Activated naive CD4-positive, alpha-beta T cell treated with anti-CD3 and anti-CD28 coated beads for 36 hours (primary cell): ENCODE measurements around the gene KLHL3. TPM values are rescaled to one million over a fixed set of nuclear protein-coding genes. Genes with fewer than 3 reads are reported as not detected.

ENCODE experiments used
- CTCF ChIA-PET: fragments of 350-600 bp; sonication (Branson Sonifier 250); formaldehyde crosslinking; loops from one replicate; lab custom pipeline; 2021; ENCODE audit warnings: antibody characterized with exemption; lab: Charles Lee
- DNase-seq: peaks from one replicate; pipeline ENCODE4 v3.0.0-alpha.2; 2020
- H3K27ac Mint-ChIP-seq: one replicate; pipeline ENCODE4 v1.8.0; 2021; ENCODE audit warnings: mild to moderate bottlenecking, mixed read lengths
- H3K27me3 Mint-ChIP-seq: one replicate; pipeline ENCODE4 v1.8.0; 2021; ENCODE audit warnings: low read depth, mixed read lengths
- H3K36me3 Mint-ChIP-seq: one replicate; pipeline ENCODE4 v1.8.0; 2021; ENCODE audit warnings: low read depth, mixed read lengths
- H3K4me1 Mint-ChIP-seq: one replicate; pipeline ENCODE4 v1.8.0; 2021; ENCODE audit warnings: low read depth, mixed read lengths
- H3K4me3 Mint-ChIP-seq: one replicate; pipeline ENCODE4 v1.8.0; 2021; ENCODE audit warnings: mild to moderate bottlenecking, moderate library complexity, mixed read lengths
- H3K9me3 Mint-ChIP-seq: one replicate; pipeline ENCODE4 v1.8.0; 2021; ENCODE audit warnings: mixed read lengths
- intact Hi-C: fragments of 100-400 bp; cut with micrococcal nuclease; formaldehyde crosslinking; loops from one replicate; pipeline ENCODE4 v1.15.1; 2023
- total RNA-seq, 2 experiments: library from RNA; stranded (reverse); gene quantifications; one replicate each; pipeline ENCODE4 v1.2.3, GENCODE V29; 2021

KLHL3 gene
- total RNA-seq, 2 experiments from 2014 or later = 1.7 to 2.0 TPM

GRCh38 chr5:137724251-137724650, 11.6 kb downstream of the KLHL3 start:
- Mint-ChIP-seq H3K4me1 (peaks cover 7% of the 10 kb centered on the region), H3K4me3 (no peak overlapping the region), H3K27ac (no peak overlapping the region), H3K9me3 (no peaks in the 10 kb centered on the region), H3K36me3 (no peaks in the 10 kb centered on the region), H3K27me3 (no peaks in the 10 kb centered on the region)
- CTCF ChIA-PET = no interaction called here
- DNase-seq = no peak
- intact Hi-C loops = no loop called here

- CTCF ChIA-PET = interaction anchor here (1.0 to 5.0 kb wide), 2 partner anchors 10 to 24 kb away, joined by 3 to 31 read pairs; no protein-coding TSS in a partner anchor
- Mint-ChIP-seq H3K9me3 (peaks cover 5% of the 10 kb centered on the region), H3K36me3 (peaks cover 12% of the 10 kb centered on the region), H3K4me3 (no peak overlapping the region), H3K4me1 (peaks cover 9% of the 10 kb centered on the region), H3K27me3 (no peaks in the 10 kb centered on the region), H3K27ac (no peak overlapping the region)
- DNase-seq = no peak
- intact Hi-C loops = no loop called here
Measured at GRCh38 chr5:137718611-137719010, 17.3 kb downstream of the KLHL3 start.

GRCh38 chr5:137716337-137716736, 19.6 kb downstream of the KLHL3 start:
- Mint-ChIP-seq H3K36me3 (peaks cover 15% of the 10 kb centered on the region), H3K27me3 (no peaks in the 10 kb centered on the region), H3K9me3 (peaks cover 8% of the 10 kb centered on the region), H3K27ac (no peak overlapping the region), H3K4me3 (no peak overlapping the region), H3K4me1 (peaks cover 2% of the 10 kb centered on the region)
- CTCF ChIA-PET = interaction anchor here (1.7 kb wide), 1 partner anchor 9 kb away, joined by 4 read pairs; no protein-coding TSS in a partner anchor
- DNase-seq = no peak
- intact Hi-C loops = no loop called here

- CTCF ChIA-PET = interaction anchor here (0.9 to 1.7 kb wide), 2 partner anchors 10 to 86 kb away, joined by 4 read pairs; no protein-coding TSS in a partner anchor
- intact Hi-C loops = no loop called here
- H3K4me1 Mint-ChIP-seq = peaks cover 2% of the 10 kb centered on the region
- DNase-seq = no peak
- H3K36me3 Mint-ChIP-seq = peaks cover 16% of the 10 kb centered on the region
- H3K4me3 Mint-ChIP-seq = no peak overlapping the region
- peaks cover 8% of the 10 kb centered on the region for H3K9me3 Mint-ChIP-seq
- no peaks in the 10 kb centered on the region for H3K27me3 Mint-ChIP-seq
- H3K27ac Mint-ChIP-seq = no peak overlapping the region
Measured at GRCh38 chr5:137715456-137715855, 20.4 kb downstream of the KLHL3 start.

- CTCF ChIA-PET = interaction anchor here (0.9 kb wide), 1 partner anchor 85 kb away, joined by 4 read pairs; no protein-coding TSS in a partner anchor
- DNase-seq = no peak
- Mint-ChIP-seq H3K4me3 (no peak overlapping the region), H3K27ac (no peak overlapping the region), H3K9me3 (peaks cover 8% of the 10 kb centered on the region), H3K36me3 (peaks cover 16% of the 10 kb centered on the region), H3K27me3 (no peaks in the 10 kb centered on the region), H3K4me1 (peaks cover 2% of the 10 kb centered on the region)
- intact Hi-C loops = no loop called here
Measured at GRCh38 chr5:137714946-137715345, 20.9 kb downstream of the KLHL3 start.

- Mint-ChIP-seq H3K36me3 (peaks cover 16% of the 10 kb centered on the region), H3K27me3 (no peaks in the 10 kb centered on the region), H3K27ac (no peak overlapping the region), H3K9me3 (peaks cover 8% of the 10 kb centered on the region), H3K4me3 (no peak overlapping the region), H3K4me1 (peaks cover 2% of the 10 kb centered on the region)
- CTCF ChIA-PET = interaction anchor here (1.5 kb wide), 1 partner anchor 54 kb away, joined by 5 read pairs; no protein-coding TSS in a partner anchor
- intact Hi-C loops = no loop called here
- DNase-seq = no peak
Measured at GRCh38 chr5:137714494-137714893, 21.4 kb downstream of the KLHL3 start.

- Mint-ChIP-seq H3K27ac (no peak overlapping the region), H3K4me1 (peaks cover 2% of the 10 kb centered on the region), H3K27me3 (no peaks in the 10 kb centered on the region), H3K9me3 (peaks cover 8% of the 10 kb centered on the region), H3K4me3 (no peak overlapping the region), H3K36me3 (peaks cover 25% of the 10 kb centered on the region)
- no peak for DNase-seq
- intact Hi-C loops = no loop called here
- CTCF ChIA-PET = interaction anchor here (0.7 to 1.5 kb wide), 5 partner anchors 14 to 83 kb away, joined by 3 to 5 read pairs (median 3); no protein-coding TSS in a partner anchor
Measured at GRCh38 chr5:137712139-137712667, 23.7 kb downstream of the KLHL3 start.

- Mint-ChIP-seq H3K27me3 (no peaks in the 10 kb centered on the region), H3K4me1 (peaks cover 2% of the 10 kb centered on the region), H3K4me3 (no peak overlapping the region), H3K27ac (no peak overlapping the region), H3K9me3 (peaks cover 8% of the 10 kb centered on the region), H3K36me3 (peaks cover 24% of the 10 kb centered on the region)
- CTCF ChIA-PET = interaction anchor here (1.0 kb wide), 1 partner anchor 69 kb away, joined by 3 read pairs; no protein-coding TSS in a partner anchor
- no peak for DNase-seq
- intact Hi-C loops = no loop called here
Measured at GRCh38 chr5:137710086-137710485, 25.8 kb downstream of the KLHL3 start.

- Mint-ChIP-seq H3K36me3 (peaks cover 19% of the 10 kb centered on the region), H3K4me1 (peaks cover 2% of the 10 kb centered on the region), H3K27me3 (no peaks in the 10 kb centered on the region), H3K27ac (no peak overlapping the region), H3K4me3 (no peak overlapping the region), H3K9me3 (peaks cover 5% of the 10 kb centered on the region)
- no peak for DNase-seq
- intact Hi-C loops = no loop called here
- CTCF ChIA-PET = interaction anchor here (1.0 to 1.6 kb wide), 3 partner anchors 10 to 43 kb away, joined by 3 to 5 read pairs (median 3); no protein-coding TSS in a partner anchor
Measured at GRCh38 chr5:137708796-137709559, 26.9 kb downstream of the KLHL3 start.

- DNase-seq = no peak
- intact Hi-C loops = no loop called here
- Mint-ChIP-seq H3K27ac (no peak overlapping the region), H3K9me3 (peaks cover 3% of the 10 kb centered on the region), H3K4me1 (peaks cover 2% of the 10 kb centered on the region), H3K36me3 (peaks cover 14% of the 10 kb centered on the region), H3K27me3 (no peaks in the 10 kb centered on the region), H3K4me3 (no peak overlapping the region)
- CTCF ChIA-PET = interaction anchor here (0.8 to 1.6 kb wide), 4 partner anchors 11 to 44 kb away, joined by 3 to 5 read pairs (median 3); no protein-coding TSS in a partner anchor
Measured at GRCh38 chr5:137708062-137708461, 27.8 kb downstream of the KLHL3 start.

- peaks cover 14% of the 10 kb centered on the region for H3K36me3 Mint-ChIP-seq
- intact Hi-C loops = no loop called here
- peaks cover 2% of the 10 kb centered on the region for H3K4me1 Mint-ChIP-seq
- H3K27ac Mint-ChIP-seq = no peak overlapping the region
- H3K27me3 Mint-ChIP-seq = no peaks in the 10 kb centered on the region
- H3K9me3 Mint-ChIP-seq = no peaks in the 10 kb centered on the region
- no peak overlapping the region for H3K4me3 Mint-ChIP-seq
- no peak for DNase-seq
- CTCF ChIA-PET = interaction anchor here (0.7 kb wide), 1 partner anchor 107 kb away, joined by 3 read pairs; no protein-coding TSS in a partner anchor
Measured at GRCh38 chr5:137706841-137707240, 29.0 kb downstream of the KLHL3 start.

- H3K9me3 Mint-ChIP-seq = no peaks in the 10 kb centered on the region
- intact Hi-C loops = no loop called here
- H3K27me3 Mint-ChIP-seq = no peaks in the 10 kb centered on the region
- no peak overlapping the region for H3K4me3 Mint-ChIP-seq
- no peak overlapping the region for H3K27ac Mint-ChIP-seq
- CTCF ChIA-PET = no interaction called here
- no peak for DNase-seq
- H3K4me1 Mint-ChIP-seq = peaks cover 2% of the 10 kb centered on the region
- H3K36me3 Mint-ChIP-seq = peaks cover 13% of the 10 kb centered on the region
Measured at GRCh38 chr5:137705106-137705505, 30.8 kb downstream of the KLHL3 start.
